Gastroesophageal sphincter (tissue), 4 donors: ENCODE results near the gene ZBTB20. TPM values are rescaled to one million over a fixed set of nuclear protein-coding genes. Genes with fewer than 3 reads are reported as not detected.

Experiments
- ATAC-seq: fragments of 150-250 bp; one replicate; pipeline ENCODE4 v1.9.1; 2016; ENCODE audit warnings: mild to moderate bottlenecking, moderate library complexity
- H3K27ac ChIP-seq, 4 donors: fragments of 200-600 bp; sonication (generic) in 3 of 4; 1 replicate in 3 of 4; 2 replicates in 1 of 4; pipeline ENCODE4 v1.5.1; 2016 to 2019
- H3K27me3 ChIP-seq: fragments of 200-600 bp; sonication (generic); one replicate; pipeline ENCODE4 v1.5.1; 2019
- H3K36me3 ChIP-seq, 2 donors: fragments of 200-600 bp; sonication (generic); one replicate each; pipeline ENCODE4 v1.5.1; 2019; ENCODE audit warnings: control low read depth in 1 of 2
- H3K4me1 ChIP-seq, 3 donors: fragments of 200-600 bp; sonication (generic); 1 replicate in 2 of 3; 2 replicates in 1 of 3; pipeline ENCODE4 v1.5.1; 2016 to 2019; ENCODE audit warnings: control low read depth in 2 of 3
- H3K4me3 ChIP-seq, 2 donors: fragments of 200-600 bp; sonication (generic); one replicate each; pipeline ENCODE4 v1.5.1; 2019; ENCODE audit warnings: mild to moderate bottlenecking in 1 of 2, moderate library complexity in 1 of 2
- H3K9me3 ChIP-seq, 3 donors: fragments of 200-600 bp; sonication (generic); one replicate each; pipeline ENCODE4 v1.5.1; 2017 to 2019; ENCODE audit warnings: control low read depth in 2 of 3
- EP300 ChIP-seq: sonication (generic); formaldehyde crosslinking; IDR thresholded peaks from one replicate; pipeline ENCODE4 v1.6.1; 2017; ENCODE audit warnings: antibody characterized with exemption, mild to moderate bottlenecking
- POLR2A ChIP-seq, 2 donors: fragments of 450-650 bp; IDR thresholded peaks; one replicate each; pipeline ENCODE4 v1.6.1; 2017; ENCODE audit warnings: antibody characterized with exemption in 2 of 2, mild to moderate bottlenecking in 2 of 2, moderate library complexity in 1 of 2
- POLR2AphosphoS5 ChIP-seq: sonication (generic); formaldehyde crosslinking; IDR thresholded peaks from one replicate; pipeline ENCODE4 v1.6.1; 2017; ENCODE audit warnings: antibody characterized with exemption
- WGBS, 2 donors: methylation state at CpG; one replicate each; pipeline ENCODE4 v1.1.5; 2018; ENCODE audit warnings: low coverage in 1 of 2; 5-methylcytosine and 5-hydroxymethylcytosine counted together
- total RNA-seq, 4 donors: library from RNA; depleted of rRNA; stranded (reverse); fragments of >200 nt; gene quantifications; one replicate each; pipeline ENCODE4 v1.1.0, GENCODE V29; 2016
- TF ChIP-seq, protein P1 (sequence below), 4 experiments: fragments of 200-600 bp in 2 of 4; fragments of 450-650 bp in 2 of 4; sonication (generic) in 1 of 4; IDR thresholded peaks; one replicate each; pipeline ENCODE4 v1.5.1; 2017 to 2019; ENCODE audit warnings: antibody characterized with exemption in 4 of 4, mild to moderate bottlenecking in 2 of 4, moderate library complexity in 2 of 4

The ZBTB20 gene
- total RNA-seq, 4 donors from 2014 or later = 53.1 to 113 (median 98.4) TPM

DNA sequence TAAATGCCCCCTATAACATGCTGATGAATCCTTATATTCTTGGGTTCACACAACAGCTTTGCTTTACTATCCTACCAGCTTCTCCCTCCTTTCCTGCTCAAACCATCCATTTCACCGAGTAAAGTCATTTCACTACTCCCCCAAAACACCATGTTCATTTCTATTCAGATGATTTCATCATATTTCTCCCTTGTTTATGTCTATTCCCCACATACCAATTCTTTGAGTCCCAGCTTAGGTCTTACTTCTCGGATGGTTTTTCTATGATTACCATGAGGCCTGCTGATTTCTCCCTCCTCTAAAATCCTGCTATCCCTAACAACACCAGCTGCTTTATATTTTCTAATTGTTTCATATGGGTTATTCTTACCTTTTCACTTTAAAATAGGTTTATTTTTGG, 621.8 kb downstream of the ZBTB20 start:
- Histone ChIP-seq H3K4me1 (peaks cover 0 to under 1% (median 0%) of the 10 kb centered on the region in 3 donors), H3K36me3 (no peaks in the 10 kb centered on the region), H3K9me3 (no peaks in the 10 kb centered on the region), H3K4me3 (no peak overlapping the region), H3K27ac (no peak overlapping the region), H3K27me3 (no peaks in the 10 kb centered on the region)
- WGBS, 2 donors = 94% methylated on average over 2 of the region's 2 CpGs
- TF ChIP-seq POLR2A (IDR thresholded peaks at IDR 0.05) = no peak
- TF ChIP-seq, protein P1, sequence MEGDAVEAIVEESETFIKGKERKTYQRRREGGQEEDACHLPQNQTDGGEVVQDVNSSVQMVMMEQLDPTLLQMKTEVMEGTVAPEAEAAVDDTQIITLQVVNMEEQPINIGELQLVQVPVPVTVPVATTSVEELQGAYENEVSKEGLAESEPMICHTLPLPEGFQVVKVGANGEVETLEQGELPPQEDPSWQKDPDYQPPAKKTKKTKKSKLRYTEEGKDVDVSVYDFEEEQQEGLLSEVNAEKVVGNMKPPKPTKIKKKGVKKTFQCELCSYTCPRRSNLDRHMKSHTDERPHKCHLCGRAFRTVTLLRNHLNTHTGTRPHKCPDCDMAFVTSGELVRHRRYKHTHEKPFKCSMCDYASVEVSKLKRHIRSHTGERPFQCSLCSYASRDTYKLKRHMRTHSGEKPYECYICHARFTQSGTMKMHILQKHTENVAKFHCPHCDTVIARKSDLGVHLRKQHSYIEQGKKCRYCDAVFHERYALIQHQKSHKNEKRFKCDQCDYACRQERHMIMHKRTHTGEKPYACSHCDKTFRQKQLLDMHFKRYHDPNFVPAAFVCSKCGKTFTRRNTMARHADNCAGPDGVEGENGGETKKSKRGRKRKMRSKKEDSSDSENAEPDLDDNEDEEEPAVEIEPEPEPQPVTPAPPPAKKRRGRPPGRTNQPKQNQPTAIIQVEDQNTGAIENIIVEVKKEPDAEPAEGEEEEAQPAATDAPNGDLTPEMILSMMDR (IDR thresholded peaks at IDR 0.05) = no peak
- no peak for TF ChIP-seq POLR2AphosphoS5
- no peak for TF ChIP-seq EP300
- no peak for ATAC-seq

DNA sequence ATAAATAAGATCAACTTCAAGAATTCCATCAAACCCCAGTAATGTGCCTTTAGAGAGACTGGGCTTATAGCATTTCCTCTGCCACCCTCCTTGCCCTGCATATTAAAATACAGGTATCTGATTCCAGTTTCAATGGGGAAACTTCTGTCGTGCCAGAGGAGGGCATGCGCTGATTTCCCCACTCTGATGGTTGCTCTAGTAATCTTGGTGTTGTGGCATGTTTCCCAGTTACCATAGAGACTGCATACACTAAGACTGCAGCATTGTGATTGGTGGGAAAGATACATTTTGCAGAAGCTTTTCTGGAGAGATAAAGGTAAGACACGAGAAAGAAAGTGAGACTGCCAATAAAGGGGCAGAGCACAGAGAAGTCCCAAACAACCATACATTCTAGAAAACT, 627.7 kb downstream of the ZBTB20 start:
- TF ChIP-seq POLR2A (IDR thresholded peaks at IDR 0.05) (no peak), EP300 (no peak), POLR2AphosphoS5 (no peak)
- TF ChIP-seq, protein P1 (IDR thresholded peaks at IDR 0.05) = no peak
- H3K9me3 ChIP-seq = no peaks in the 10 kb centered on the region
- no peaks in the 10 kb centered on the region for H3K36me3 ChIP-seq
- ATAC-seq = peak; percentile 60
- 20 to 23% methylated on average over 3 of the region's 3 CpGs for WGBS, 2 donors
- no peak overlapping the region for H3K4me3 ChIP-seq
- no peaks in the 10 kb centered on the region for H3K27me3 ChIP-seq
- H3K4me1 ChIP-seq = peaks cover 0 to 24% (median 6%) of the 10 kb centered on the region in 3 donors
- H3K27ac ChIP-seq = no peak overlapping the region

DNA sequence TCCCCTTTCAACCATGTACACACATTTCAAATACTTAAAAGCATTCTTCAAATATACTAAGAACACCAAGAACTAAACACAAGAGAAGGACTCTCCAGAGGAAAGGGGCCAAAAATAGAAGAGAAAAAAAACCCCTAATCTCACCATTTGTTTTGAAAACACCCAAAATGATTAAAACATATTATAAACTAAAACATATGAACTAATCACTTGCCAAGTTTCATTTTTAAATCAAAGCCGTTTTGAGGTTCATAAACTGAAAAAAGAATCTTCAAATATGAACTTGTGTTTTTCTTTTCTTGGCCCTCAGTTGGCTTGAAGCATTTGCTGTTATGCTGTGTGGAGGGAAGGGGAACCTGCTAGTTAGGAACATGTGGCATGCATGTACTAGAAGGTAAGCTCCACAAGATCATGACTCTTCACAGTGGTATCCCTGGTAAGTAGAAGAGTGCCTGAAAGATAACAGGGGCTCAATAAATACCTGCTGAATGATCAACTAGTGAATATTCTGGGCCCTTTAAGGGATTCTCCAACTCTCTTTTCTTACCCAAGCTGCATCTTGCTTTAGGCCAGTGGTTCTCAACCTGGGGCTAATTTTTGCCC, 628.8 kb downstream of the ZBTB20 start:
- no peaks in the 10 kb centered on the region for H3K9me3 ChIP-seq
- H3K4me1 ChIP-seq = peaks cover 0 to 24% (median 6%) of the 10 kb centered on the region in 3 donors
- TF ChIP-seq POLR2AphosphoS5 = no peak
- TF ChIP-seq POLR2A (IDR thresholded peaks at IDR 0.05) = no peak
- TF ChIP-seq EP300 = no peak
- TF ChIP-seq, protein P1 (IDR thresholded peaks at IDR 0.05) = no peak
- H3K27ac ChIP-seq = peak overlapping the region in 2 of 4 donors; percentile 3 to 20
- H3K4me3 ChIP-seq = no peak overlapping the region
- H3K27me3 ChIP-seq = no peaks in the 10 kb centered on the region
- 13 to 20% methylated on average over 1 of the region's 1 CpG for WGBS, 2 donors
- no peaks in the 10 kb centered on the region for H3K36me3 ChIP-seq
- ATAC-seq = no peak

DNA sequence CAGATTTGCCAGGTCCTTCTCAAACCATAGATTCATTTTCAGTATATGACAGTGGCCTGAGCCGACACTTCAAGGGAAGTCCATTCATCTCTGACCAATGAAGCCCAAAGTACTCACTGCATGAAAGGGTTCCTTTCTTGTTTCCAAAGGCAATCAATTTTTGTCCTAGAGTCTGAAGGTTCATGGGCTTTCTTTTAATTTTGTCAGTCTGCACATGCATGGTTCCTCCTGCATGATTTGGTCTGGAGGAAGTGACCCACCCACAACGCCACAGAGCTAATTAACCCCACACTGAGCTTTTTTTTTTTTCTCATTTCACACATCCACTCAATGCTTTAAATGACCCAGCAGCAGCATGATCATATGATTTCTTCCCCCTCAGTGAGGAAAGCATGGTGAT, 636.9 kb downstream of the ZBTB20 start:
- no peak for ATAC-seq
- TF ChIP-seq, protein P1 (IDR thresholded peaks at IDR 0.05) = no peak
- TF ChIP-seq EP300 = no peak
- TF ChIP-seq POLR2A (IDR thresholded peaks at IDR 0.05) = no peak
- no peak for TF ChIP-seq POLR2AphosphoS5
- H3K4me1 ChIP-seq = peaks cover 0 to 29% (median 0%) of the 10 kb centered on the region in 3 donors
- H3K9me3 ChIP-seq = no peaks in the 10 kb centered on the region
- no peaks in the 10 kb centered on the region for H3K36me3 ChIP-seq
- H3K4me3 ChIP-seq = no peak overlapping the region
- no peak overlapping the region for H3K27ac ChIP-seq
- WGBS, 2 donors = 72 to 91% methylated on average over 1 to 2 of the region's 2 CpGs
- no peaks in the 10 kb centered on the region for H3K27me3 ChIP-seq

DNA sequence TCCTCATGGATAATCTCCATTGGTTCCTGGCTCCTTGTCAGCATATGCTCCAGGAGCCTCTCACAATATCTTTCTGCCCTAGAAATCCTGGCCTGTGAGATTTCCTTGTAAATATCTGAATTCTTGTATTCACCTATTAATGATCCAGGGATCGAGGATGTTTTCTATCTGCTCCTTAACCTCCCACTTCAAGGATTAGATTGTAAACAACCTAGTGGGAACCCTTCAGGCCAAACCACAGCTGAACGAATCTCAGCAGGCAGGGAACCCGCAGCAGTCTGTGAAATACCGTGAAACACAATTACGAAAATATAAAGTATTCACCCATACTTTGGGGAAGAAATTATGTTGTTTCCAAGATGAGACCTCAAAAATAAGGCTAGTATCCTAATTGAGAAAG, 637.3 kb downstream of the ZBTB20 start:
- H3K4me1 ChIP-seq = peaks cover 0 to 29% (median 0%) of the 10 kb centered on the region in 3 donors
- no peaks in the 10 kb centered on the region for H3K36me3 ChIP-seq
- no peak for ATAC-seq
- TF ChIP-seq POLR2A (IDR thresholded peaks at IDR 0.05) (no peak), EP300 (no peak), POLR2AphosphoS5 (no peak)
- TF ChIP-seq, protein P1 (IDR thresholded peaks at IDR 0.05) = no peak
- H3K9me3 ChIP-seq = no peaks in the 10 kb centered on the region
- no peaks in the 10 kb centered on the region for H3K27me3 ChIP-seq
- no peak overlapping the region for H3K4me3 ChIP-seq
- no peak overlapping the region for H3K27ac ChIP-seq
- WGBS, 2 donors = 88% methylated on average over 5 of the region's 5 CpGs
